ENCODE data around the gene PLA2G4B.

DNA sequence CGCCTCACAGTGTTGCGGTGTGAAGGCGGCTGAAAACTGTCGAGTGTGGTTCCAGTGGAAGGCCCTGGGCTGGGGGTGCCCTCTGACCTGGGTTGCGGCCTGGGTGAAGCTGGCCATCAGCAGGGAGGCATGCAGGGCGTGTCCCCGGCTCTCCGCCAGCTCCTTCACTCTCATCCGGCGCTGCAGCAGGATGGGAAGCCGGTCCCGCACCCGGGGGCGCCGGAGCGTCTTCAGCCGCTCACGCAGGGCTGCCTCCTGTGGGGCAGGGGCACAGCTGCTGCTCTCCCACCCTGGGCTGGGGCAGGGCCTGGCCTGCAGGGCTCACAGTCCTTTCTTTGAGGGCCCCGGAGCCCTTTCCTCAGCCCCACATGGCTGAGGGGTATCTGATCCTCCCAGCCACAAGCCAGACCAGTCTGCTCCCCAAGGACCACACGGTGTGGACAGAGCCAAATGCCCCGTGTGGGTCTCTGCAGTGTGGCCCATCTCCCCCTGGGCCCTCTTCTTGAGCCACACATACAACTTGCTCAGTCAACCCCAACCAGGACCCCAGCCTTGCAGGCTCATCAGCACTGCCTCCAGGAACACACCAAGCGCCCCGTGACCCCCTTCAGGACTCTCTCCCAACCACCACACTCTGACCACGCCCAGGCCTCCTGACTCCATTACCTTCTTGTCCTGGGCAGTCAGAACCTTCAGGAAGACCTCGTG lies 28.4 kb downstream of the PLA2G4B start:
- TF ChIP-seq ILF3 (IDR thresholded peaks at IDR 0.05; ENCODE audit: borderline replicate concordance) (no peak), NUFIP1 (IDR thresholded peaks at IDR 0.05; ENCODE audit: partially characterized antibody) (no peak), ZNF507 (tag; conservative IDR thresholded peaks at IDR 0.05) (no peak)
- TF ChIP-seq, protein P1, sequence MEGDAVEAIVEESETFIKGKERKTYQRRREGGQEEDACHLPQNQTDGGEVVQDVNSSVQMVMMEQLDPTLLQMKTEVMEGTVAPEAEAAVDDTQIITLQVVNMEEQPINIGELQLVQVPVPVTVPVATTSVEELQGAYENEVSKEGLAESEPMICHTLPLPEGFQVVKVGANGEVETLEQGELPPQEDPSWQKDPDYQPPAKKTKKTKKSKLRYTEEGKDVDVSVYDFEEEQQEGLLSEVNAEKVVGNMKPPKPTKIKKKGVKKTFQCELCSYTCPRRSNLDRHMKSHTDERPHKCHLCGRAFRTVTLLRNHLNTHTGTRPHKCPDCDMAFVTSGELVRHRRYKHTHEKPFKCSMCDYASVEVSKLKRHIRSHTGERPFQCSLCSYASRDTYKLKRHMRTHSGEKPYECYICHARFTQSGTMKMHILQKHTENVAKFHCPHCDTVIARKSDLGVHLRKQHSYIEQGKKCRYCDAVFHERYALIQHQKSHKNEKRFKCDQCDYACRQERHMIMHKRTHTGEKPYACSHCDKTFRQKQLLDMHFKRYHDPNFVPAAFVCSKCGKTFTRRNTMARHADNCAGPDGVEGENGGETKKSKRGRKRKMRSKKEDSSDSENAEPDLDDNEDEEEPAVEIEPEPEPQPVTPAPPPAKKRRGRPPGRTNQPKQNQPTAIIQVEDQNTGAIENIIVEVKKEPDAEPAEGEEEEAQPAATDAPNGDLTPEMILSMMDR (IDR thresholded peaks at IDR 0.05 in 2 of 3, conservative IDR thresholded peaks at IDR 0.05 in 1 of 3; ENCODE audit: insufficient read depth in 2 of 3, low read depth in 1 of 3, low read length in 3 of 3), result no peak

All from K562 (cell line).